ENCODE results near the gene CTNNAL1.

The CTNNAL1 gene

GRCh38 chr9:109028457-109028856 lies 15.2 kb upstream of the CTNNAL1 start:
- no peak for DNase-seq (ENCODE audit: low spot score)

GRCh38 chr9:109027176-109027575 lies 13.9 kb upstream of the CTNNAL1 start:
- no peak for DNase-seq (ENCODE audit: low spot score)

- DNase-seq (ENCODE audit: low spot score): no peak
Measured at GRCh38 chr9:109026306-109026705, 13.0 kb upstream of the CTNNAL1 start.

- no peak for DNase-seq (ENCODE audit: low spot score)
Measured at GRCh38 chr9:109022873-109023272, 9.6 kb upstream of the CTNNAL1 start.

GRCh38 chr9:109020581-109021511 lies 7.5 kb upstream of the CTNNAL1 start:
- no peak for DNase-seq (ENCODE audit: low spot score)

- no peak for DNase-seq (ENCODE audit: low spot score)
Measured at GRCh38 chr9:109020113-109020512, 6.8 kb upstream of the CTNNAL1 start.

GRCh38 chr9:109019420-109019819 lies 6.1 kb upstream of the CTNNAL1 start:
- no peak for DNase-seq (ENCODE audit: low spot score)

- DNase-seq (ENCODE audit: low spot score): no peak
Measured at GRCh38 chr9:109017493-109017892, 4.2 kb upstream of the CTNNAL1 start.

GRCh38 chr9:109017061-109017460 lies 3.8 kb upstream of the CTNNAL1 start:
- DNase-seq (ENCODE audit: low spot score): no peak

- DNase-seq (ENCODE audit: low spot score): no peak
Measured at GRCh38 chr9:109016132-109016531, 2.8 kb upstream of the CTNNAL1 start.

- no peak for DNase-seq (ENCODE audit: low spot score)
Measured at GRCh38 chr9:109014608-109015280, 1.4 kb upstream of the CTNNAL1 start.

- DNase-seq (ENCODE audit: low spot score): peak; percentile 79
Measured at GRCh38 chr9:109013679-109014607, 644 bp upstream of the CTNNAL1 start.

- peak; percentile 34 for DNase-seq (ENCODE audit: low spot score)
Measured at GRCh38 chr9:109012009-109012875, 1.1 kb downstream of the CTNNAL1 start.

GRCh38 chr9:109011231-109011671 lies 2.0 kb downstream of the CTNNAL1 start:
- DNase-seq (ENCODE audit: low spot score): no peak

- DNase-seq (ENCODE audit: low spot score): no peak
Measured at GRCh38 chr9:109010746-109011145, 2.6 kb downstream of the CTNNAL1 start.

- no peak for DNase-seq (ENCODE audit: low spot score)
Measured at GRCh38 chr9:109005678-109006077, 7.6 kb downstream of the CTNNAL1 start.

- DNase-seq (ENCODE audit: low spot score): no peak
Measured at GRCh38 chr9:109003116-109003515, 10.2 kb downstream of the CTNNAL1 start.

GRCh38 chr9:109002141-109002540 lies 11.2 kb downstream of the CTNNAL1 start:
- no peak for DNase-seq (ENCODE audit: low spot score)

GRCh38 chr9:109001275-109001676 lies 12.0 kb downstream of the CTNNAL1 start:
- DNase-seq (ENCODE audit: low spot score): no peak

GRCh38 chr9:108997112-108997511 lies 16.2 kb downstream of the CTNNAL1 start:
- DNase-seq (ENCODE audit: low spot score): no peak

- no peak for DNase-seq (ENCODE audit: low spot score)
Measured at GRCh38 chr9:108996643-108997042, 16.7 kb downstream of the CTNNAL1 start.

Measured in pons (tissue), 1 donor.